ENCODE results near the gene ITM2C.

The ITM2C gene

DNA sequence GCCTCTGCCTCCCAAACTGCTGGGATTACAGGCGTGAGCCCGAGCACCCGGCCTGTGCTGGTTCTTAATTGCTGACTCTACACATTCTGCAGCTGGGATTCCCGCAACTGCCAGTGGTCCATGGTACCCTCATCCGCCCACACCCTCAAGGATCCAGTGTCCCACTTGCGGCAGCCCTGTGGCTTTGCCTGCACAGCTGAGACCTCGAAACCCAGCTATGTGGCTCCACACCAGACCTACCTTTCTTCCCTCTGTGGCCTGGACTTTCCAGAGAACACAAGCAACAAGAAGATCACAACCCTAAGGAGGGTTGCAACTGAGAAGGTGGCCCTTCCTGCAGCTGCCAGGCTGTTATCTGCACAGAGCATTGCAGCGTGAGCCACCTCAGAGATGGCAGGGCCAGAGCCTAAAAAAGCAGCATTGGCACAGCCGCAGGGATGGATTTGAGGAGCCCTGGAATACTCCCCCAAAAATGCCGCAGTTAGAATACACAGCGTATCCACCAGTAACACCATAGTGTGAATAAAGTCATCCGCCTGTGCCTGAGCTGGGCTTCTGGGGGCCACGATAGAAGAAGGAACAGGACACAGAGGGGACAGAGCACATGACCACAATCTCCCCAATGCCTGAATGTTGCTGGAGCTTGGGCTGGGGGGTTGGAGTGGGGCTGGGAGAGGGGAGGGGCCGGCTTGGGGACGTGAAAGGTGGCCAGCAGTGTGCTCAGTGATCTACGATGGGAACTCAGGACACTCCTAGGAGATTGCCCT, 58.4 kb downstream of the ITM2C start:
- DNase-seq, result no peak
- H3K27me3 ChIP-seq (replicated peaks), result no peaks in the 10 kb centered on the region
- no peak overlapping the region for H3K4me3 ChIP-seq (ENCODE audit: low read depth, low read length)
- TF ChIP-seq, protein P1, sequence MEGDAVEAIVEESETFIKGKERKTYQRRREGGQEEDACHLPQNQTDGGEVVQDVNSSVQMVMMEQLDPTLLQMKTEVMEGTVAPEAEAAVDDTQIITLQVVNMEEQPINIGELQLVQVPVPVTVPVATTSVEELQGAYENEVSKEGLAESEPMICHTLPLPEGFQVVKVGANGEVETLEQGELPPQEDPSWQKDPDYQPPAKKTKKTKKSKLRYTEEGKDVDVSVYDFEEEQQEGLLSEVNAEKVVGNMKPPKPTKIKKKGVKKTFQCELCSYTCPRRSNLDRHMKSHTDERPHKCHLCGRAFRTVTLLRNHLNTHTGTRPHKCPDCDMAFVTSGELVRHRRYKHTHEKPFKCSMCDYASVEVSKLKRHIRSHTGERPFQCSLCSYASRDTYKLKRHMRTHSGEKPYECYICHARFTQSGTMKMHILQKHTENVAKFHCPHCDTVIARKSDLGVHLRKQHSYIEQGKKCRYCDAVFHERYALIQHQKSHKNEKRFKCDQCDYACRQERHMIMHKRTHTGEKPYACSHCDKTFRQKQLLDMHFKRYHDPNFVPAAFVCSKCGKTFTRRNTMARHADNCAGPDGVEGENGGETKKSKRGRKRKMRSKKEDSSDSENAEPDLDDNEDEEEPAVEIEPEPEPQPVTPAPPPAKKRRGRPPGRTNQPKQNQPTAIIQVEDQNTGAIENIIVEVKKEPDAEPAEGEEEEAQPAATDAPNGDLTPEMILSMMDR (IDR thresholded peaks at IDR 0.05; ENCODE audit: low read depth, low read length, missing control alignments), result no peak
- no peak overlapping the region for H3K27ac ChIP-seq
- in situ Hi-C loops (cut with HindIII; ENCODE audit: low pct_ligation_motif_present, low sequenced_read_pairs), result no loop called here
- H3K36me3 ChIP-seq (replicated peaks), result no peaks in the 10 kb centered on the region

DNA sequence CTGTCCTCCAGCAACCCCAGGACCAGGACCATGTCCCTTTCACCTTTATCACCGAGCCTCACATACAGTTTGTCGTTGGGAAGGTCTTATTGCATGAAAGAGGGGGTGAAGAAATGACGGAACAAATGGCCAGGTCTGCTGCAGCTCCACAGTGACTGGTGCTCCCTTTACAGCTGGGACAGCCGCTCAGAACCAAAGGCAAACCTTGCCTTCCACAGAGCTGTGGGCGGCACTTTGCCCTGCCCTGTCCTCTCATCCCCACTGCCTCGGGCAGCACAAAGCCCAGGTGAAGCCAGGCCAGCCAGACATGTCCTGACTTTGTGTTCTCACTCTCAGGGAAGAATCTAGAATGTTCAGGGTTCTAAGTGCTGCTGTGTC, 59.3 kb downstream of the ITM2C start:
- no peaks in the 10 kb centered on the region for H3K27me3 ChIP-seq (replicated peaks)
- no peak overlapping the region for H3K27ac ChIP-seq
- no peak overlapping the region for H3K4me3 ChIP-seq (ENCODE audit: low read depth, low read length)
- no peak for DNase-seq
- TF ChIP-seq, protein P1 (IDR thresholded peaks at IDR 0.05; ENCODE audit: low read depth, low read length, missing control alignments), result no peak
- H3K36me3 ChIP-seq (replicated peaks), result no peaks in the 10 kb centered on the region
- in situ Hi-C loops (cut with HindIII; ENCODE audit: low pct_ligation_motif_present, low sequenced_read_pairs), result no loop called here

DNA sequence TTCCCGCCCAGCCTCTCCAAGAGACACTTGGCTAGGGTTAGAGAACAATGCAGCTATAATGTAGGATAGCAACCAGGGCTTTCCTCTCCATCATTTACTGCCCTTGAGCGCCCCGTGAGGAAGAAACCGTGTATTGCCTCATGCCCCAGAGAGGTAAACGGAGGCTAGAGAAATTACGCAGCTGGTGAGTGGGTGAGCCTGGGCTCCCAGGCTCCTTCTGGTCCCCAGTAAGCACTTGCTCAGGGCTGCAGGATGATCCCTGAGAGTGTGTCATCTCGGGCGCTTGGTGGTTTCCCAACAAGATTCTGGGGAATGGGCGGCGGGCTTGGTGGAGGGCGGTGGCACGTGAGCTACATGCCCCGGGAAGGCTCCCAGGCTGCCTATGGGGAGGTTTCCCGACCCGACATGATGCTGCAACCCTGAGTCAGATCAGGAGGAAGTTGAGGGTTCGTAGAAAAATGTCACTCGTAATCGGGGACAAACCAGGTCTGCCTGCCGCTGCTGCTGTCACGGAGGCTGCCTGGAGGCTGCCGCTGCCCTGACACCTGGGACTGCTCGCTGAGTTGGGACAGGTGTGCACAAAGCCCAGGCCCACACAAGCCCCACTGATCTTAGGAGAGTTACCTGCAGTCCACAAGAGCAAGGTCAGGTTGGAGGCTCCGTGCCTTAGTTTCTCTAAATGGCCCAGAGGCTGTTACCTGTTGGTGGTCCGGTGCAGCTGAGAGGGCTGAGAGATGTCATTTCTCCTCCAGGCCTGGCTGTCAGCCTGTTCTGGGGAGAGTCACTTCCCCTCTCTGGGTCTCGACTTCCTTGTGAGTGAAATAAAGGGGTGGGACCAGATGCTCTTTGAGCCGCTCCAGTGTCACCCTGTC, 60.0 kb downstream of the ITM2C start, which contains the start of gene GPR55:
GPR55 (minus strand) TSS at position 773 of the 872 bp plus-strand sequence. CDS start 14,280 bp downstream, outside the sequence.
- H3K27ac ChIP-seq, result no peak within 1 kb of the TSS
- TF ChIP-seq, protein P1 (IDR thresholded peaks at IDR 0.05; ENCODE audit: low read depth, low read length, missing control alignments), result peak; percentile 28
- in situ Hi-C loops (cut with HindIII; ENCODE audit: low pct_ligation_motif_present, low sequenced_read_pairs), result no loop called here
- DNase-seq, result no peak
- H3K27me3 ChIP-seq (replicated peaks), result no peaks in the 10 kb centered on the region
- no peaks in the 10 kb centered on the region for H3K36me3 ChIP-seq (replicated peaks)
- H3K4me3 ChIP-seq (ENCODE audit: low read depth, low read length), result no peak within 1 kb of the TSS

DNA sequence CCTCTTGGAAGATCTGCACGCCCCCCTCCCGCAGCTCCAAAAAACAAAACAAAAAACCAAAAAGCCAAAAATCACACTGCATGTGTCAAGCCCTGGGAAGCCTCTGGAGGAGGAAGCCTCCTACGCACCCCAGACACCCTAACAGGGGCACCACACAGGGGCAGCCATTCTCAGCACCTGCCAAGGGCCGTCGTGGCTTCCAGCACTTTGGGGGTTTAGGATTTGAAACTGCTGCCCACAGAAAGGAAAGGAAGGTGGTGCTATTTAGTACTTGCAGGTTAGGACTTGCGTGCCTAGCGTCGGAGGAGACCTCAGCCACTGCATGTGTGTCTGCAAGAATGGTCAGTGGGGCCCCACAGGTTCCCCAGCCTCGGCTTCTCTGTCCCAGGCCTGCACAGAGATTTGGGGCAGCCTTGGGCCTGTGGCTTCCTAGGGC, 60.7 kb downstream of the ITM2C start:
- Histone ChIP-seq H3K27me3 (replicated peaks) (no peaks in the 10 kb centered on the region), H3K27ac (no peak overlapping the region), H3K36me3 (replicated peaks) (no peaks in the 10 kb centered on the region), H3K4me3 (ENCODE audit: low read depth, low read length) (no peak overlapping the region)
- in situ Hi-C loops (cut with HindIII; ENCODE audit: low pct_ligation_motif_present, low sequenced_read_pairs), result no loop called here
- TF ChIP-seq, protein P1 (IDR thresholded peaks at IDR 0.05; ENCODE audit: low read depth, low read length, missing control alignments), result no peak
- no peak for DNase-seq

DNA sequence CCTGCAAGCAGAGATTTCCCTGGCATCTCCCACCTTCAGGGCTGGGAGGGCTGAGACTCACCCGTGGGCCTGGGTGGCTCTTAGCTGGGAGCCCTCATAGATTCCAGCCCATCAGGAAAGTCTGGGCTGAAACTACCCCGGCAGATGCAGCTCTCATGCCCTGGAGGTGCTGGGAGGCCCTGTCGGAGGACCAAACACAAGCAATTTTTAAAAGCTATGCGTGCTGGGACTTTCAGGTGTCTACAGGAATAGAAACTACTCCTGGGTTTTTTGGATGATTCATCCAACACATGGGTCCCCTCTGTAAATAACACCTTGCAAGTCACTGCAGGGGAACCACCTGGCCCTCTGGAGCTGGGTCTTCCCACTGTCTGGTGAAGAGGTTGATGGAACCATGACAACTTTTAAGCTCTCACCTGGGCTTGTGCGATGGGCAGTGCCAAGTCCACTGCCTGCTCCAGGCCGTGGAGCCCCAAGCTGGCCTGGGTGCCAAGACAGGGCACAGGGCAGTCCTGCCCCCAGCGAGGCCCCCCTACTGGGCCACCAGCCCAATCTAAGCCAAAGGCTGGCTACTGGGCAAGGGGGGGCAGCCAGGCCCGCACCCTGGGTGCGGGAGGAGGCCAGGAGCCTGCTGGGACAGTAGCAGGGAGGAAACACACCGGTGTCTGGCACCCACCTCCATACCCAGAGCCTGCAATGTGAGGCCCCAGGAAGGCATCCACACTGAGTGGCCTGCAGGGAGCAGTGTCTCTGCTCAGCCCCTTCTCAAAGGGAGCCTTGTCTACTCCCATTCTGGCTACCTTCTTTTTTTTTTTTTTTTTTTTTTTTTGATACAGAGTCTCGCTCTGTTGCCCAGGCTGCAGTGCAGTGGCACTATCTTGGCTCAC, 61.4 kb downstream of the ITM2C start:
- in situ Hi-C loops (cut with HindIII; ENCODE audit: low pct_ligation_motif_present, low sequenced_read_pairs), result no loop called here
- Histone ChIP-seq H3K4me3 (ENCODE audit: low read depth, low read length) (no peak overlapping the region), H3K36me3 (replicated peaks) (no peaks in the 10 kb centered on the region), H3K27ac (no peak overlapping the region), H3K27me3 (replicated peaks) (no peaks in the 10 kb centered on the region)
- DNase-seq, result no peak
- TF ChIP-seq, protein P1 (IDR thresholded peaks at IDR 0.05; ENCODE audit: low read depth, low read length, missing control alignments), result peak; percentile 27
